SK-N-SH treated with all-trans-retinoic acid at 6 μM for 48 hours (cell line): Measurements from ENCODE around the gene RAB25.
"Not testable (repeated sequence)": the region's sequence is repeated elsewhere in the genome, so short reads cannot be mapped to it uniquely, and the experiment has no call there.

Experiments used
- ATAC-seq: fragments of 200-7000 bp; cut with Tn5 transposase; 3 replicates; pipeline ENCODE4 v1.9.1; 2020; ENCODE audit warnings: mild to moderate bottlenecking, moderate library complexity
- ARNTL ChIP-seq: fragments of 450-650 bp; formaldehyde crosslinking; IDR thresholded peaks from 2 replicates; pipeline ENCODE4 v1.5.0; 2020; ENCODE audit warnings: low read depth, mild to moderate bottlenecking, moderate library complexity, borderline replicate concordance
- BACH2 ChIP-seq: fragments of 250-450 bp; sonication (Bioruptor Pico); IDR thresholded peaks from 2 replicates; pipeline ENCODE4 v1.9.0; 2021; ENCODE audit warnings: mild to moderate bottlenecking, borderline replicate concordance
- CSDC2 ChIP-seq: fragments of 250-450 bp; sonication (Bioruptor Pico); IDR thresholded peaks from 2 replicates; pipeline ENCODE4 v1.5.0; 2020; ENCODE audit warnings: mild to moderate bottlenecking, moderate library complexity
- CSRNP3 ChIP-seq: fragments of 250-450 bp; sonication (Bioruptor Pico); IDR thresholded peaks from 2 replicates; pipeline ENCODE4 v1.5.1; 2021; ENCODE audit warnings: mild to moderate bottlenecking, moderate library complexity
- GLIS3 ChIP-seq: fragments of 250-450 bp; sonication (Bioruptor Pico); IDR thresholded peaks from 2 replicates; pipeline ENCODE4 v1.5.0; 2020; ENCODE audit warnings: mild to moderate bottlenecking, moderate library complexity
- ISL1 ChIP-seq: fragments of 250-450 bp; sonication (Bioruptor Pico); IDR thresholded peaks from 2 replicates; pipeline ENCODE4 v2.1.2; 2022; ENCODE audit warnings: mild to moderate bottlenecking, moderate library complexity
- OSR1 ChIP-seq: fragments of 250-450 bp; sonication (Bioruptor Pico); IDR thresholded peaks from 2 replicates; pipeline ENCODE4 v1.8.0; 2022; ENCODE audit warnings: moderate library complexity, mild to moderate bottlenecking, inconsistent platforms
- PPARA ChIP-seq: fragments of 250-450 bp; sonication (Bioruptor Pico); IDR thresholded peaks from 2 replicates; pipeline ENCODE4 v1.5.0; 2020; ENCODE audit warnings: mild to moderate bottlenecking, borderline replicate concordance
- RARB ChIP-seq: fragments of 250-450 bp; sonication (Bioruptor Pico); IDR thresholded peaks from 2 replicates; pipeline ENCODE4 v1.8.0; 2021; ENCODE audit warnings: mild to moderate bottlenecking, moderate library complexity
- SNAI2 ChIP-seq: fragments of 250-450 bp; sonication (Bioruptor Pico); IDR thresholded peaks from 2 replicates; pipeline ENCODE4 v1.5.0; 2020; ENCODE audit warnings: mild to moderate bottlenecking, moderate library complexity
- TCF4 ChIP-seq: fragments of 250-450 bp; sonication (Bioruptor Pico); IDR thresholded peaks from 2 replicates; pipeline ENCODE4 v1.8.0; 2021; ENCODE audit warnings: mild to moderate bottlenecking, moderate library complexity, borderline replicate concordance
- TOX ChIP-seq: fragments of 250-450 bp; sonication (Bioruptor Pico); IDR thresholded peaks from 2 replicates; pipeline ENCODE4 v1.8.0; 2021; ENCODE audit warnings: mild to moderate bottlenecking, moderate library complexity, borderline replicate concordance
- ZC3H10 ChIP-seq: fragments of 250-450 bp; sonication (Bioruptor Pico); IDR thresholded peaks from 2 replicates; pipeline ENCODE4 v1.5.1; 2021; ENCODE audit warnings: mild to moderate bottlenecking, moderate library complexity
- ZFP3 ChIP-seq: fragments of 250-450 bp; sonication (Bioruptor Pico); IDR thresholded peaks from 2 replicates; pipeline ENCODE4 v1.5.0; 2020; ENCODE audit warnings: mild to moderate bottlenecking, moderate library complexity
- ZNF565 ChIP-seq: fragments of 450-650 bp; formaldehyde crosslinking; conservative IDR thresholded peaks from 2 replicates; pipeline ENCODE4 v1.5.0; 2020; ENCODE audit warnings: low read depth, mild to moderate bottlenecking, moderate library complexity
- ZNF70 ChIP-seq: fragments of 450-650 bp; formaldehyde crosslinking; IDR thresholded peaks from 2 replicates; pipeline ENCODE4 v1.5.0; 2020; ENCODE audit warnings: mild to moderate bottlenecking, moderate library complexity
- TF ChIP-seq, protein P1 (sequence below): fragments of 250-450 bp; sonication (Bioruptor Pico); IDR thresholded peaks from 2 replicates; pipeline ENCODE4 v1.8.0; 2020; ENCODE audit warnings: mild to moderate bottlenecking, moderate library complexity, borderline replicate concordance
- TF ChIP-seq, protein P2 (sequence below): fragments of 250-450 bp; sonication (Bioruptor Pico); IDR thresholded peaks from 2 replicates; pipeline ENCODE4 v1.5.1; 2020; ENCODE audit warnings: low read depth, mild to moderate bottlenecking, moderate library complexity
- TF ChIP-seq, protein P3 (sequence below): fragments of 250-450 bp; sonication (Bioruptor Pico); IDR thresholded peaks from 2 replicates; pipeline ENCODE4 v1.8.0; 2021; ENCODE audit warnings: low read depth, mild to moderate bottlenecking, moderate library complexity, borderline replicate concordance

Gene RAB25

GRCh38 chr1:156115514-156116374 lies 54.8 kb downstream of the RAB25 start:
- peak; percentile 6 for ATAC-seq
- TF ChIP-seq, protein P1, sequence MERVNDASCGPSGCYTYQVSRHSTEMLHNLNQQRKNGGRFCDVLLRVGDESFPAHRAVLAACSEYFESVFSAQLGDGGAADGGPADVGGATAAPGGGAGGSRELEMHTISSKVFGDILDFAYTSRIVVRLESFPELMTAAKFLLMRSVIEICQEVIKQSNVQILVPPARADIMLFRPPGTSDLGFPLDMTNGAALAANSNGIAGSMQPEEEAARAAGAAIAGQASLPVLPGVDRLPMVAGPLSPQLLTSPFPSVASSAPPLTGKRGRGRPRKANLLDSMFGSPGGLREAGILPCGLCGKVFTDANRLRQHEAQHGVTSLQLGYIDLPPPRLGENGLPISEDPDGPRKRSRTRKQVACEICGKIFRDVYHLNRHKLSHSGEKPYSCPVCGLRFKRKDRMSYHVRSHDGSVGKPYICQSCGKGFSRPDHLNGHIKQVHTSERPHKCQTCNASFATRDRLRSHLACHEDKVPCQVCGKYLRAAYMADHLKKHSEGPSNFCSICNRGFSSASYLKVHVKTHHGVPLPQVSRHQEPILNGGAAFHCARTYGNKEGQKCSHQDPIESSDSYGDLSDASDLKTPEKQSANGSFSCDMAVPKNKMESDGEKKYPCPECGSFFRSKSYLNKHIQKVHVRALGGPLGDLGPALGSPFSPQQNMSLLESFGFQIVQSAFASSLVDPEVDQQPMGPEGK, result peak; percentile 66; the same call in 1 of the 2 replicates
- no peak for TF ChIP-seq RARB (CRISPR knock-in tag)
- TF ChIP-seq ISL1 (CRISPR knock-in tag), result no peak
- TF ChIP-seq OSR1, result no peak
- TF ChIP-seq, protein P2, sequence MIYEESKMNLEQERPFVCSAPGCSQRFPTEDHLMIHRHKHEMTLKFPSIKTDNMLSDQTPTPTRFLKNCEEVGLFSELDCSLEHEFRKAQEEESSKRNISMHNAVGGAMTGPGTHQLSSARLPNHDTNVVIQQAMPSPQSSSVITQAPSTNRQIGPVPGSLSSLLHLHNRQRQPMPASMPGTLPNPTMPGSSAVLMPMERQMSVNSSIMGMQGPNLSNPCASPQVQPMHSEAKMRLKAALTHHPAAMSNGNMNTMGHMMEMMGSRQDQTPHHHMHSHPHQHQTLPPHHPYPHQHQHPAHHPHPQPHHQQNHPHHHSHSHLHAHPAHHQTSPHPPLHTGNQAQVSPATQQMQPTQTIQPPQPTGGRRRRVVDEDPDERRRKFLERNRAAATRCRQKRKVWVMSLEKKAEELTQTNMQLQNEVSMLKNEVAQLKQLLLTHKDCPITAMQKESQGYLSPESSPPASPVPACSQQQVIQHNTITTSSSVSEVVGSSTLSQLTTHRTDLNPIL, result no peak
- TF ChIP-seq ZC3H10 (CRISPR knock-in tag), result 0 out of 2 replicates have a peak, but pooled peaks have one; percentile 37
- no peak for TF ChIP-seq ZNF565
- TF ChIP-seq, all 23 proteins: peak for 2

GRCh38 chr1:156116731-156117130 lies 55.8 kb downstream of the RAB25 start:
- ATAC-seq, result not testable (repeated sequence)

GRCh38 chr1:156117414-156118176 lies 56.6 kb downstream of the RAB25 start:
- TF ChIP-seq TCF4 (CRISPR knock-in tag) (no peak), ISL1 (CRISPR knock-in tag) (no peak), GLIS3 (CRISPR knock-in tag) (no peak), PPARA (CRISPR knock-in tag) (no peak), ZC3H10 (CRISPR knock-in tag) (no peak), ARNTL (CRISPR knock-in tag) (no peak), TOX (CRISPR knock-in tag) (no peak), CSDC2 (CRISPR knock-in tag) (no peak), BACH2 (CRISPR knock-in tag) (no peak), SNAI2 (CRISPR knock-in tag) (no peak), CSRNP3 (no peak), RARB (CRISPR knock-in tag) (no peak), ZFP3 (no peak), ZNF70 (CRISPR knock-in tag) (no peak)
- TF ChIP-seq, protein P3, sequence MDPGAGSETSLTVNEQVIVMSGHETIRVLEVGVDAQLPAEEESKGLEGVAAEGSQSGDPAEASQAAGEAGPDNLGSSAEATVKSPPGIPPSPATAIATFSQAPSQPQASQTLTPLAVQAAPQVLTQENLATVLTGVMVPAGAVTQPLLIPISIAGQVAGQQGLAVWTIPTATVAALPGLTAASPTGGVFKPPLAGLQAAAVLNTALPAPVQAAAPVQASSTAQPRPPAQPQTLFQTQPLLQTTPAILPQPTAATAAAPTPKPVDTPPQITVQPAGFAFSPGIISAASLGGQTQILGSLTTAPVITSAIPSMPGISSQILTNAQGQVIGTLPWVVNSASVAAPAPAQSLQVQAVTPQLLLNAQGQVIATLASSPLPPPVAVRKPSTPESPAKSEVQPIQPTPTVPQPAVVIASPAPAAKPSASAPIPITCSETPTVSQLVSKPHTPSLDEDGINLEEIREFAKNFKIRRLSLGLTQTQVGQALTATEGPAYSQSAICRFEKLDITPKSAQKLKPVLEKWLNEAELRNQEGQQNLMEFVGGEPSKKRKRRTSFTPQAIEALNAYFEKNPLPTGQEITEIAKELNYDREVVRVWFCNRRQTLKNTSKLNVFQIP, result no peak
- TF ChIP-seq, protein P1, result no peak
- no peak for ATAC-seq
